ENCODE data around the gene C11orf21.

The C11orf21 gene

DNA sequence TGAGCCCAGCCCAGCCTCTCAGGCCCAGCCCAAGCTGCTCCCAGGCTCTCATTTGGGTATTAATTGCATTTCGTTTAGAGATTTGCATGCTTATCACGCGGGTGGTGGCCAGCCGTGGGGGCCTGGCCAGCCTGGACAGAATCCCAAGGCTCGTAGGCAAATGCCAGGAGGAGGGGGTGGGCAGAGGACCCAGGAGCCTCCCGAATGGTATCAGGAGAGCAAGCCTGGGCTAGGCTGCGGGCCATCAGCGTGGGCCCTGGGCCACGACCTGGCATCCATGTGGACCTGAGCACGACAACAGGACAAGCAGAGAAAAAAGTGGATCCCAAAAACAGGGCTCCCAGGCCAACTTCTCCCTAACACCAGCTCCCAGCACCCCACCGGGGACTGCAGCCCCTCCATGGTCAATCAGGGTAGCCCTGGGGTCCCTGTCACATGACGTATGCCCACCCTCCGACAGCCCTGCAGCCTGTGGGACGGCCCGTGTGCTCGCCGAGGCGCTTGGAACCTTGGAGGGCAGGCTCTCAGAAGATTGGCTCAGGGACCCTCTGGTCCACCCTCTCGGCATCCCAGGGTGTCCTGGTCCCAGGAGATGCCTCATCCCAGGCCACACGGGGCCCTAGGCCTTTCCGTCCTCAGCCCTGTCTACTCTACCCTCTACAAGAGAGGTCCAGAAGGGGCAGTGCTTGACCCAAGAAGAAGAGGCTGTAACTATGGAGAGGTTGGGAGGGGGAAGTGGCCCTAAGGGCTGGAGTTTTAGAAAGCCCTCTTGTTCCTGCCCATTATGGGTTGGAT is 40.1 kb downstream of the C11orf21 start:
- DNase-seq (ENCODE audit: low read depth), result no peak
- H3K4me3 ChIP-seq (ENCODE audit: low read depth, low read length), result no peak overlapping the region
- TF ChIP-seq, protein P1, sequence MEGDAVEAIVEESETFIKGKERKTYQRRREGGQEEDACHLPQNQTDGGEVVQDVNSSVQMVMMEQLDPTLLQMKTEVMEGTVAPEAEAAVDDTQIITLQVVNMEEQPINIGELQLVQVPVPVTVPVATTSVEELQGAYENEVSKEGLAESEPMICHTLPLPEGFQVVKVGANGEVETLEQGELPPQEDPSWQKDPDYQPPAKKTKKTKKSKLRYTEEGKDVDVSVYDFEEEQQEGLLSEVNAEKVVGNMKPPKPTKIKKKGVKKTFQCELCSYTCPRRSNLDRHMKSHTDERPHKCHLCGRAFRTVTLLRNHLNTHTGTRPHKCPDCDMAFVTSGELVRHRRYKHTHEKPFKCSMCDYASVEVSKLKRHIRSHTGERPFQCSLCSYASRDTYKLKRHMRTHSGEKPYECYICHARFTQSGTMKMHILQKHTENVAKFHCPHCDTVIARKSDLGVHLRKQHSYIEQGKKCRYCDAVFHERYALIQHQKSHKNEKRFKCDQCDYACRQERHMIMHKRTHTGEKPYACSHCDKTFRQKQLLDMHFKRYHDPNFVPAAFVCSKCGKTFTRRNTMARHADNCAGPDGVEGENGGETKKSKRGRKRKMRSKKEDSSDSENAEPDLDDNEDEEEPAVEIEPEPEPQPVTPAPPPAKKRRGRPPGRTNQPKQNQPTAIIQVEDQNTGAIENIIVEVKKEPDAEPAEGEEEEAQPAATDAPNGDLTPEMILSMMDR (conservative IDR thresholded peaks at IDR 0.05; ENCODE audit: low read depth, low read length), result no peak

DNA sequence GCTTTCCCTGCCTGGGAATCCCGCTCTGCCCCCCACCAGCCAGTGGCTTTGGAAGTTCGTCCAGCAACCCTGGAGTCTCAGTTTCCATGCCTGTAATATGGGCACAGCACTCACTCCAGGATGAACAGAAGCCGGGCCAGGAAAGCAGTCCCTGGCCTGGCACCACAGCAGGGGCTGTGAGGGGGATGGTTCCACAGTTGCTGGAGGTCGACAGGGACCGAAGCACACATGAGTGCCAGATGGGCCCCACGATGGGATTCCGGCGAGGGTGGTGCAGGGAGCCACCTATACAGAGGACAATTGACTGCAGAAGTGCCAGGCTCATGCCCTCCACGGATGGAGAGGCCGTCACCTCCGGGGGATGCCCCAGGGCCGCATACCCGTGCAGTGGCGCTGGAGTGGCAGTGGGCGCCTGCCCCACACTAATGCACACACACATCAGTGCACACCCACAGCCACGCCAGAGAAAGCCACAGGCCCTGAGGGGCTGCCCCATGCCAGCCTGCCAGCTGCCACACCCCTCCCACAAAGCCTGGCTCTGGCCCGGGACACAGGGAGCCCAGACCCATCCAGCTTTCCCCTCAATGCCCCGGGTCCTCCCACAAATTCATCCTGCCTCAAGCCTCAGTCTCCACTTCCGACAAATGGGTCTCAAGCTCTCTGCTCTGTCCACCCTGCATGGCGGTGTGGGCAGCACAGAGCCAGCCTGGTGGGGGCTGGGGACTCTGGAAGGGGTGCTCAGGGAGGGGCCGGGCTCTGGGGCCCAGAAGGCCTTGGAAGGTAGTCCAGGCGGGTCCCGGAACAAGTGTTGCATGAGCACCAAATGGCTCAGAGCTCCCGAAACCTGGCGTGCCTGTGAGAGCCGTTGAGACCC is 41.0 kb downstream of the C11orf21 start:
- DNase-seq (ENCODE audit: low read depth), result no peak
- no peak overlapping the region for H3K4me3 ChIP-seq (ENCODE audit: low read depth, low read length)
- TF ChIP-seq, protein P1 (conservative IDR thresholded peaks at IDR 0.05; ENCODE audit: low read depth, low read length), result no peak

DNA sequence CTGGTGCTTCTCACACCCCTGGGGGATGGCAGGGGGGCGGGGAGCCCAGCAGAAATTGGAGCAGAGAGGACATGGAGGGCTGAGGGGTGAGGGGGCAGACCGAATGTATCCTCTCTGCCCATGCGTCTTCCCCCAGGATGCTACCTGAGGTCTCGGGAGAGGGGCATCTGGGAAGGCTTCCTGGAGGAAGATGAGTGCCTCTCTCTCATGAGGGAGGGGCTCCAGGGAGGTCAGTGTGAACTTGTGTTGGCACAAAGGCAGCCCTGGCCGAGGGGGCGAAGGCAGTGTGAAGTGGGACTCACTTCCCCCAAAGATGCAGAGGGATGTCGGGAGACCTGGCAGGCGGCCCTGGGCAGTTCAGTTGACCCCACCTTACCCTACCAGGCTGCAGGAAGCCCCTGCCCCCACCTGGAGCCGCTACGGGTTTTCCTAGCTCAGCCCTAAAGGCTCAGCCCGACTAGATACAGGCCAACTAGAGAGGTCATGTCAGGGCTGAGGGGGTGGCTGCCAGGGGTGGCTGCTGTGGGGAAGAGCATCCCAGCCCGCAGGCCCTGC is 41.7 kb downstream of the C11orf21 start:
- no peak for DNase-seq (ENCODE audit: low read depth)
- no peak overlapping the region for H3K4me3 ChIP-seq (ENCODE audit: low read depth, low read length)
- TF ChIP-seq, protein P1 (conservative IDR thresholded peaks at IDR 0.05; ENCODE audit: low read depth, low read length), result no peak

DNA sequence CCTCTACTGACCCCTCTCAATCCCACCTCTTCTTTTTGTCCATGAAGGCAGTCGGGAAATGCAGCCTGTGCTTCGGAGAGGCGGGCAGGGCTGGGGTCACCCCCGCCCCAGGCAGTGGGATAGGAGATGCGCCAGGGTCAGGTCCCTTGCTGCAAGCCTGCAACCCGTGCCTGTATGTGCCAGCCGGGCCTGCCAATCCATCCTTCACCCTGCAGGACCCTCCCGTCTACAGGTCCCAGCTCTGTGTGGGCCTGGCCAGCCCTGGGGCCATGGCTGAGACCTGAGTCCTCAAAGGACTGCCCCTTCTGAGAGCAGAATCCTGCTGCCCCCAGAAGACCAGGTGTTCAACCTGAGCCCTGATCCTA is 42.3 kb downstream of the C11orf21 start:
- TF ChIP-seq, protein P1 (conservative IDR thresholded peaks at IDR 0.05; ENCODE audit: low read depth, low read length), result no peak
- no peak for DNase-seq (ENCODE audit: low read depth)

DNA sequence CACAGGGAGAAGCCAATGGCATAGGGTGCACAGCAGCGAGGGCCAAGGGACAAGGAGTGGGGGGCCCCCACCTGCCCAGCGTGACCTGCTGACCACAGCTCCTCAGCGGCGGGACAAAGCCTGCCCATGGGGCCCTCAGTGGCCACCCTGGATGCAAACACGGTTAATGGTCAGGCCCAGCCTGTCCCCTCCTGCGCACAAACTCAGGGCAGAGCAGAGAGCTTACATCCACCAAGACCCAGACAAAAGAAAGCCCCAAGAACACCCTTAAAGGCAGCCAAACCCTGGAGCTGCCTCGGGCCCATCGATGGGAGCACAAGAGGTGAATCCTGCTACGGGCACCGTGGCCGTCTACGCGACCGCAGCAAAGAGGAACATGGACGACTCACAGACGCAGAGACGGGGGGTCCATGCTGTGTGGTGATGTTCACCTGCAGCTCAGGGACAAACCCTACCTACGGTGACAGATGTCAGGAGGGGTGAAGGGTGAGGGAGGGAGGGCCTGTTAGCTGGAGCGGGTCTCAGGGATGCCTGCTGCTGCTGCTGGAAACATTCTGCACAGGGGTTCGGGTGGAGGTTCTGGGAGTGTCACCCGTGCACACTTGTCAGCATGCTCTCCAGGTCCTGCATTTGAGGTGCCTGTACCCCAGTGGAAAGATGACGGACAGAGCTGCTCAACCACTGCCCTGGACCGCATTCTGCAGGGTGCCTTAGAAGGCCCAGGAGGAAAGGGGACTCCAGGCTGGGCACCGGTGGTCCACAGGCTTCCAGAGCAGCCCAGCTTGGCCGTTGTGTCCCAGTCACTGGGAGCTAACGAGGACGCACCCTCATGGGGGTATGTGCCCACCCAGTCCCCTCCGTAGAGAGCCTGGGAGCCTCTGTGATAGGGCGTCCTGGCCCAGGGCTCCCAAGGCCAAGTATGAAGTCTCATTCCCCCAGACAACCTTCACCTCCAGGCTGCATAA is 42.9 kb downstream of the C11orf21 start:
- DNase-seq (ENCODE audit: low read depth), result no peak
- TF ChIP-seq, protein P1 (conservative IDR thresholded peaks at IDR 0.05; ENCODE audit: low read depth, low read length), result no peak
- no peak overlapping the region for H3K4me3 ChIP-seq (ENCODE audit: low read depth, low read length)

More for the DNA sequence above, 42.3 kb downstream of the C11orf21 start:
- no peak overlapping the region for H3K4me3 ChIP-seq (ENCODE audit: low read depth, low read length)

All from choroid plexus epithelial cell (primary cell).